NOMO-1 treated with DMSO at 0.1 percent for 48 hours (cell line): ENCODE measurements around the gene DISP2.
A peak's percentile ranks its signal among the peaks of the same experiment; 100 is the strongest.

Source experiments
- DNase-seq: peaks from one replicate; lab custom pipeline; 2025; ENCODE audit not compliant: unreplicated experiment; lab: John Stamatoyannopoulos, UW

The DISP2 gene

GRCh38 chr15:40357723-40358470 lies at the start of gene DISP2:
Gene DISP2 (plus strand): TSS chr15:40358219. CDS start chr15:40358322, 103 bp downstream.
- DNase-seq: peak; percentile 70

GRCh38 chr15:40309344-40309862 lies 48.6 kb upstream of the DISP2 start:
- DNase-seq: no peak

- peak; percentile 47 for DNase-seq
Observed at GRCh38 chr15:40310001-40310959, 47.7 kb upstream of the DISP2 start.

- no peak for DNase-seq
Observed at GRCh38 chr15:40310993-40311392, 47.0 kb upstream of the DISP2 start.

- DNase-seq: no peak
Observed at GRCh38 chr15:40312370-40313158, 45.5 kb upstream of the DISP2 start.

- peak; percentile 70 for DNase-seq
Observed at GRCh38 chr15:40313531-40314398, 44.3 kb upstream of the DISP2 start.

GRCh38 chr15:40314723-40315276 lies 43.2 kb upstream of the DISP2 start:
- no peak for DNase-seq

GRCh38 chr15:40316931-40317330 lies 41.1 kb upstream of the DISP2 start:
- no peak for DNase-seq

- no peak for DNase-seq
Observed at GRCh38 chr15:40317580-40317979, 40.4 kb upstream of the DISP2 start.

- no peak for DNase-seq
Observed at GRCh38 chr15:40320409-40320808, 37.6 kb upstream of the DISP2 start.

- peak; percentile 74 for DNase-seq
Observed at GRCh38 chr15:40320931-40321371, 37.1 kb upstream of the DISP2 start.

- DNase-seq: no peak
Observed at GRCh38 chr15:40322531-40323238, 35.3 kb upstream of the DISP2 start.

GRCh38 chr15:40323239-40323952 lies 34.6 kb upstream of the DISP2 start, which contains the start of gene INAFM2:
Gene INAFM2 (plus strand): TSS chr15:40323692. CDS start chr15:40324056, 364 bp downstream.
- DNase-seq: peak; percentile 98

- no peak for DNase-seq
Observed at GRCh38 chr15:40323953-40324937, 33.8 kb upstream of the DISP2 start.

- DNase-seq: no peak
Observed at GRCh38 chr15:40325188-40325587, 32.8 kb upstream of the DISP2 start.

- peak; percentile 32 for DNase-seq
Observed at GRCh38 chr15:40325700-40326099, 32.3 kb upstream of the DISP2 start.

- no peak for DNase-seq
Observed at GRCh38 chr15:40327457-40327856, 30.6 kb upstream of the DISP2 start.
